GM21447 (cell line): ENCODE results near the gene ERFL.

Experiments
- ATAC-seq: cut with Tn5 transposase; IDR thresholded peaks from one replicate; pipeline ENCODE4 v1.9.1; 2021; ENCODE audit not compliant: unreplicated experiment

ERFL gene

GRCh38 chr19:41928221-41928683, at the start of gene ERFL:
ERFL (minus strand) TSS chr19:41928449; CDS start chr19:41912919, 15,530 bp downstream.
- ATAC-seq = no peak

- ATAC-seq = no peak
Observed at GRCh38 chr19:41977916-41978315, 49.7 kb upstream of the ERFL start.

GRCh38 chr19:41974652-41975051, 46.4 kb upstream of the ERFL start:
- no peak for ATAC-seq

- no peak for ATAC-seq
Observed at GRCh38 chr19:41971363-41971762, 43.1 kb upstream of the ERFL start.

GRCh38 chr19:41969772-41970458, 41.7 kb upstream of the ERFL start:
- ATAC-seq = no peak

GRCh38 chr19:41968751-41969595, 40.7 kb upstream of the ERFL start:
- ATAC-seq = no peak

GRCh38 chr19:41967054-41967783, 39.0 kb upstream of the ERFL start:
- no peak for ATAC-seq

- no peak for ATAC-seq
Observed at GRCh38 chr19:41965106-41965505, 36.9 kb upstream of the ERFL start.

- ATAC-seq = no peak
Observed at GRCh38 chr19:41960973-41961372, 32.7 kb upstream of the ERFL start.

GRCh38 chr19:41959056-41960053, 31.1 kb upstream of the ERFL start, which contains the start of gene RABAC1:
RABAC1 (minus strand) TSS chr19:41959321; CDS start chr19:41959292, 29 bp downstream.
- peak; percentile 78 for ATAC-seq

GRCh38 chr19:41958367-41959055, 30.3 kb upstream of the ERFL start:
- ATAC-seq = peak; percentile 59

GRCh38 chr19:41957838-41958366, 29.7 kb upstream of the ERFL start:
- ATAC-seq = no peak

- ATAC-seq = no peak
Observed at GRCh38 chr19:41957161-41957837, 29.1 kb upstream of the ERFL start.

- ATAC-seq = no peak
Observed at GRCh38 chr19:41956621-41957020, 28.4 kb upstream of the ERFL start.

- ATAC-seq = no peak
Observed at GRCh38 chr19:41955521-41955920, 27.3 kb upstream of the ERFL start.

- ATAC-seq = no peak
Observed at GRCh38 chr19:41951686-41952172, 23.5 kb upstream of the ERFL start.

- ATAC-seq = no peak
Observed at GRCh38 chr19:41947091-41947490, 18.8 kb upstream of the ERFL start.

- peak; percentile 81 for ATAC-seq
Observed at GRCh38 chr19:41945135-41945766, 17.0 kb upstream of the ERFL start.
